GM12878 (cell line): ENCODE results near the gene HCFC1. TPM values are rescaled to one million over a fixed set of nuclear protein-coding genes. Genes with fewer than 3 reads are reported as not detected.

ENCODE experiments used
- ASH2L ChIP-seq: fragments of 300-600, 200-600 bp; sonication (generic); IDR thresholded peaks from 2 replicates; pipeline ENCODE4 v1.6.1; 2017; ENCODE audit warnings: low read depth, mild to moderate bottlenecking, borderline replicate concordance
- BACH1 ChIP-seq: fragments of 450-650 bp; IDR thresholded peaks from 2 replicates; pipeline ENCODE4 v1.6.1; 2017; ENCODE audit warnings: mild to moderate bottlenecking, borderline replicate concordance
- BCL11A ChIP-seq: IDR thresholded peaks from 2 replicates; pipeline ENCODE4 v1.6.1; 2011; ENCODE audit warnings: low read depth, low read length
- BHLHE40 ChIP-seq, 2 experiments: fragments of 450-650 bp in 1 of 2; IDR thresholded peaks; 2 replicates each; pipeline ENCODE4 v1.6.1; 2011 to 2017; ENCODE audit warnings: low read depth in 2 of 2, borderline replicate concordance in 1 of 2, improper control_type of control experiment in 1 of 2, low read length in 1 of 2, mild to moderate bottlenecking in 1 of 2
- EGR1 ChIP-seq, 2 experiments: IDR thresholded peaks; 1 replicate in 1 of 2; 2 replicates in 1 of 2; pipeline ENCODE4 v1.6.1; 2011 to 2012; ENCODE audit warnings: low read depth in 2 of 2, low read length in 2 of 2, borderline replicate concordance in 1 of 2, mild to moderate bottlenecking in 1 of 2, moderate library complexity in 1 of 2
- GABPA ChIP-seq: IDR thresholded peaks from 2 replicates; pipeline ENCODE4 v1.6.1; 2014; ENCODE audit warnings: antibody characterized with exemption, low read depth, mild to moderate bottlenecking, inconsistent platforms
- JUNB ChIP-seq: IDR thresholded peaks from 2 replicates; pipeline ENCODE4 v1.6.1; 2016; ENCODE audit warnings: antibody characterized with exemption, mild to moderate bottlenecking
- KAT2A ChIP-seq: conservative IDR thresholded peaks from 2 replicates; pipeline ENCODE4 v1.6.1; 2011; ENCODE audit warnings: low read depth, low read length; ENCODE audit not compliant: control insufficient read depth
- MXI1 ChIP-seq: fragments of 150-350 bp; IDR thresholded peaks from 2 replicates; pipeline ENCODE4 v1.6.1; 2011; ENCODE audit warnings: low read depth, mild to moderate bottlenecking, inconsistent platforms, low read length, improper control_type of control experiment
- NFIC ChIP-seq: IDR thresholded peaks from 2 replicates; pipeline ENCODE4 v1.6.1; 2012; ENCODE audit warnings: low read depth, mild to moderate bottlenecking, inconsistent platforms, low read length, moderate library complexity
- POLR2A ChIP-seq: IDR thresholded peaks from 2 replicates; pipeline ENCODE4 v1.6.1; 2011; ENCODE audit warnings: low read depth, mild to moderate bottlenecking, low read length
- RFX5 ChIP-seq: IDR thresholded peaks from 2 replicates; pipeline ENCODE4 v1.6.1; 2011; ENCODE audit warnings: low read depth, low read length, improper control_type of control experiment
- SIN3A ChIP-seq: IDR thresholded peaks from 2 replicates; pipeline ENCODE4 v1.6.1; 2012; ENCODE audit warnings: low read depth, low read length, improper control_type of control experiment
- TBL1XR1 ChIP-seq: IDR thresholded peaks from 2 replicates; pipeline ENCODE4 v1.6.1; 2012; ENCODE audit warnings: low read depth, low read length, improper control_type of control experiment
- polyA plus RNA-seq, 11 experiments: library from polyadenylated mRNA; depleted of rRNA in 4 of 11; unstranded in 6 of 11; stranded (reverse) in 5 of 11; fragments of >200 nt; fragmentation: Nextera tagmentation in 4 of 11; fragmentation: Illumina TruSeq in 1 of 11; extraction: Ambion mirVana in 4 of 11; extraction: Trizol in 1 of 11; gene quantifications; 1 replicate in 1 of 11; 2 replicates in 10 of 11; pipeline versions ENCODE4 v1.2.1 to v1.2.3, GENCODE V29; 2011 to 2016; ENCODE audit warnings: inconsistent platforms in 2 of 11, missing spikeins in 2 of 11, low read depth in 1 of 11
- total RNA-seq, 4 experiments: library from RNA; depleted of rRNA in 3 of 4; stranded (reverse); fragments of >200 nt in 3 of 4; fragmentation: Illumina TruSeq in 1 of 4; extraction: Trizol in 1 of 4; gene quantifications; 2 replicates each; pipeline versions ENCODE4 v1.2.1 to v1.2.3, GENCODE V29; 2013 to 2021
- TF ChIP-seq, protein P1 (sequence below): fragments of 450-650 bp; IDR thresholded peaks from 2 replicates; pipeline ENCODE4 v1.6.1; 2017; ENCODE audit warnings: mild to moderate bottlenecking, moderate library complexity
- TF ChIP-seq, protein P2 (sequence below): fragments of 450-650 bp; IDR thresholded peaks from 2 replicates; pipeline ENCODE4 v1.6.1; 2016; ENCODE audit warnings: mild to moderate bottlenecking
- TF ChIP-seq, protein P3 (sequence below): IDR thresholded peaks from 2 replicates; pipeline ENCODE4 v1.6.1; 2011; ENCODE audit warnings: borderline replicate concordance, low read depth, mild to moderate bottlenecking, moderate library complexity, low read length; ENCODE audit not compliant: insufficient read depth, poor library complexity, severe bottlenecking
- TF ChIP-seq, protein P4 (sequence below): fragments of 450-650 bp; IDR thresholded peaks from 2 replicates; pipeline ENCODE4 v1.6.1; 2017; ENCODE audit warnings: low read depth, mild to moderate bottlenecking, moderate library complexity

The HCFC1 gene
- total and polyA plus RNA-seq, 10 of the 15 experiments (the other 5 are each of a cell fraction or from before 2014, with no cell fraction given) = 3.9 to 92.7 (median 23.5) TPM

DNA sequence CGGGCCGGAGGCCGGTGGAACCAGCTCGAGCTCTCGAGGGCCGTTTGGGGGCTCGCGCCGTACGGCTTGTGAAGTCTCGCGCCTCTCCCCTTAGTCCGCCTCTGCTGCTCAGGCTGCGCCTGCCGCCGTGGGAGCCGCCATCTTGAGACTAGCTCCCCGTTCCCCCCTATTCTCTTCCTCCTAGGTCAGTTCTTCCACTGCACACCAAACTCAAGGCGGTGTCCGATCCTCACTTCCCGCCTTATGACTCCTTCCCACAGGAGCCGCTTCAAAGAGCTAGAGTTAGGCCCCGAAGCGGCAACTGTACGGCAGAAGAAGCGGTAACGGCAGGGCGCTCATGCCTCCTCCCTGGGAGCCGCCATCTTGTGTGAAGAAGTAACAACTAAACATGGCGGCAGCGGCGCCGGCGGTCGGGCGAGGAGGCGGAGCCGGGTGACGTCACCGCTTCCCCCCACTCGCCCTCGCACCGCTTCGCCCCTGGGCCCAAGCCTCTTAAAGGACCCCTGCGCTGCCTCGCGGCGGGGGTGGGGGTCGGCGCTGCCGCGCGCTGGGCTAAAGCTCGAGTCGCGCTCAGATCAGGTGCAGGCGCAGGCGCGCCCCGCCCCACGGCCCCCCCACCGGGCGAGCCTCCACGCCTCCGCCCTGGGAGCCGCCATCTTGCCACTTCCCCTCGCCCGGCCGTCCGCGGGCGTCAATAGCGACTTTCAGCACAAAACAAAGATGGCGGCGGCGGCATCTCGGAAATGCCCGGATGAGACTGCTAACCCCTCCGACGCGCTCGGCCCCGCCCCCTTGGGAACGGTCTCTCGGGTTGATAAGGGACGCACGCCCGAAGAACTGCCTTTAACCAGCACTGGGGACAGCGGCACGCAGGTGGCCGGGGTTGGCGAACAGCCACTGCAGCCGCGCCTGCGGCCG, at the start of gene HCFC1 (continued):
- TF ChIP-seq, protein P1, sequence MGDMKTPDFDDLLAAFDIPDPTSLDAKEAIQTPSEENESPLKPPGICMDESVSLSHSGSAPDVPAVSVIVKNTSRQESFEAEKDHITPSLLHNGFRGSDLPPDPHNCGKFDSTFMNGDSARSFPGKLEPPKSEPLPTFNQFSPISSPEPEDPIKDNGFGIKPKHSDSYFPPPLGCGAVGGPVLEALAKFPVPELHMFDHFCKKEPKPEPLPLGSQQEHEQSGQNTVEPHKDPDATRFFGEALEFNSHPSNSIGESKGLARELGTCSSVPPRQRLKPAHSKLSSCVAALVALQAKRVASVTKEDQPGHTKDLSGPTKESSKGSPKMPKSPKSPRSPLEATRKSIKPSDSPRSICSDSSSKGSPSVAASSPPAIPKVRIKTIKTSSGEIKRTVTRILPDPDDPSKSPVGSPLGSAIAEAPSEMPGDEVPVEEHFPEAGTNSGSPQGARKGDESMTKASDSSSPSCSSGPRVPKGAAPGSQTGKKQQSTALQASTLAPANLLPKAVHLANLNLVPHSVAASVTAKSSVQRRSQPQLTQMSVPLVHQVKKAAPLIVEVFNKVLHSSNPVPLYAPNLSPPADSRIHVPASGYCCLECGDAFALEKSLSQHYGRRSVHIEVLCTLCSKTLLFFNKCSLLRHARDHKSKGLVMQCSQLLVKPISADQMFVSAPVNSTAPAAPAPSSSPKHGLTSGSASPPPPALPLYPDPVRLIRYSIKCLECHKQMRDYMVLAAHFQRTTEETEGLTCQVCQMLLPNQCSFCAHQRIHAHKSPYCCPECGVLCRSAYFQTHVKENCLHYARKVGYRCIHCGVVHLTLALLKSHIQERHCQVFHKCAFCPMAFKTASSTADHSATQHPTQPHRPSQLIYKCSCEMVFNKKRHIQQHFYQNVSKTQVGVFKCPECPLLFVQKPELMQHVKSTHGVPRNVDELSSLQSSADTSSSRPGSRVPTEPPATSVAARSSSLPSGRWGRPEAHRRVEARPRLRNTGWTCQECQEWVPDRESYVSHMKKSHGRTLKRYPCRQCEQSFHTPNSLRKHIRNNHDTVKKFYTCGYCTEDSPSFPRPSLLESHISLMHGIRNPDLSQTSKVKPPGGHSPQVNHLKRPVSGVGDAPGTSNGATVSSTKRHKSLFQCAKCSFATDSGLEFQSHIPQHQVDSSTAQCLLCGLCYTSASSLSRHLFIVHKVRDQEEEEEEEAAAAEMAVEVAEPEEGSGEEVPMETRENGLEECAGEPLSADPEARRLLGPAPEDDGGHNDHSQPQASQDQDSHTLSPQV = 0 out of 2 replicates have a peak, but pooled peaks have one; percentile 15
- no peak for TF ChIP-seq KAT2A
- no peak for TF ChIP-seq RFX5
- TF ChIP-seq EGR1 (IDR thresholded peaks at IDR 0.05; ENCODE audit: borderline replicate concordance in 1 of 2, low read depth in 2 of 2, low read length in 2 of 2) = peak in 1 of 2 experiments; percentile 29; a peak in 1 of 3 replicates
- peak in 1 of 2 experiments; percentile 77; a peak in 2 of 4 replicates for TF ChIP-seq BHLHE40 (IDR thresholded peaks at IDR 0.05; ENCODE audit: borderline replicate concordance in 1 of 2, low read depth in 2 of 2, low read length in 1 of 2)
- TF ChIP-seq BCL11A = no peak
- TF ChIP-seq POLR2A = peak; percentile 74
- no peak; the same call in 1 of the 2 replicates for TF ChIP-seq TBL1XR1
- no peak for TF ChIP-seq GABPA
- 0 out of 2 replicates have a peak, but pooled peaks have one; percentile 28 for TF ChIP-seq ASH2L
- no peak for TF ChIP-seq JUNB
- TF ChIP-seq BACH1 = peak; percentile 9; the same call in 1 of the 2 replicates
- TF ChIP-seq NFIC = no peak
- peak; percentile 56 for TF ChIP-seq MXI1
- TF ChIP-seq, protein P2, sequence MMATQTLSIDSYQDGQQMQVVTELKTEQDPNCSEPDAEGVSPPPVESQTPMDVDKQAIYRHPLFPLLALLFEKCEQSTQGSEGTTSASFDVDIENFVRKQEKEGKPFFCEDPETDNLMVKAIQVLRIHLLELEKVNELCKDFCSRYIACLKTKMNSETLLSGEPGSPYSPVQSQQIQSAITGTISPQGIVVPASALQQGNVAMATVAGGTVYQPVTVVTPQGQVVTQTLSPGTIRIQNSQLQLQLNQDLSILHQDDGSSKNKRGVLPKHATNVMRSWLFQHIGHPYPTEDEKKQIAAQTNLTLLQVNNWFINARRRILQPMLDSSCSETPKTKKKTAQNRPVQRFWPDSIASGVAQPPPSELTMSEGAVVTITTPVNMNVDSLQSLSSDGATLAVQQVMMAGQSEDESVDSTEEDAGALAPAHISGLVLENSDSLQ = peak; percentile 54; the same call in 1 of the 2 replicates
- TF ChIP-seq SIN3A = 0 out of 2 replicates have a peak, but pooled peaks have one; percentile 16
- TF ChIP-seq, protein P3, sequence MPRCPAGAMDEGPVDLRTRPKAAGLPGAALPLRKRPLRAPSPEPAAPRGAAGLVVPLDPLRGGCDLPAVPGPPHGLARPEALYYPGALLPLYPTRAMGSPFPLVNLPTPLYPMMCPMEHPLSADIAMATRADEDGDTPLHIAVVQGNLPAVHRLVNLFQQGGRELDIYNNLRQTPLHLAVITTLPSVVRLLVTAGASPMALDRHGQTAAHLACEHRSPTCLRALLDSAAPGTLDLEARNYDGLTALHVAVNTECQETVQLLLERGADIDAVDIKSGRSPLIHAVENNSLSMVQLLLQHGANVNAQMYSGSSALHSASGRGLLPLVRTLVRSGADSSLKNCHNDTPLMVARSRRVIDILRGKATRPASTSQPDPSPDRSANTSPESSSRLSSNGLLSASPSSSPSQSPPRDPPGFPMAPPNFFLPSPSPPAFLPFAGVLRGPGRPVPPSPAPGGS = peak; percentile 3
- TF ChIP-seq, protein P4, sequence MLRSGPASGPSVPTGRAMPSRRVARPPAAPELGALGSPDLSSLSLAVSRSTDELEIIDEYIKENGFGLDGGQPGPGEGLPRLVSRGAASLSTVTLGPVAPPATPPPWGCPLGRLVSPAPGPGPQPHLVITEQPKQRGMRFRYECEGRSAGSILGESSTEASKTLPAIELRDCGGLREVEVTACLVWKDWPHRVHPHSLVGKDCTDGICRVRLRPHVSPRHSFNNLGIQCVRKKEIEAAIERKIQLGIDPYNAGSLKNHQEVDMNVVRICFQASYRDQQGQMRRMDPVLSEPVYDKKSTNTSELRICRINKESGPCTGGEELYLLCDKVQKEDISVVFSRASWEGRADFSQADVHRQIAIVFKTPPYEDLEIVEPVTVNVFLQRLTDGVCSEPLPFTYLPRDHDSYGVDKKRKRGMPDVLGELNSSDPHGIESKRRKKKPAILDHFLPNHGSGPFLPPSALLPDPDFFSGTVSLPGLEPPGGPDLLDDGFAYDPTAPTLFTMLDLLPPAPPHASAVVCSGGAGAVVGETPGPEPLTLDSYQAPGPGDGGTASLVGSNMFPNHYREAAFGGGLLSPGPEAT = peak; percentile 43
